Measurements from ENCODE around the gene PPM1H.
"Not testable (repeated sequence)": the region's sequence is repeated elsewhere in the genome, so short reads cannot be mapped to it uniquely, and the experiment has no call there.

GRCh38 chr12:62879228-62879627, 55.7 kb downstream of the PPM1H start:
- TF ChIP-seq CTCF (IDR thresholded peaks at IDR 0.05); YY1 (IDR thresholded peaks at IDR 0.05; ENCODE audit: low read depth); EZH2phosphoT487 (IDR thresholded peaks at IDR 0.05; ENCODE audit: borderline replicate concordance, low read depth); MAX (IDR thresholded peaks at IDR 0.05; ENCODE audit: low read depth); RCOR1 (IDR thresholded peaks at IDR 0.05; ENCODE audit: low read length); TAF1 (IDR thresholded peaks at IDR 0.05; ENCODE audit: borderline replicate concordance, low read depth, low read length); GATA2 (CRISPR knock-in tag; IDR thresholded peaks at IDR 0.05); USF2 (IDR thresholded peaks at IDR 0.05; ENCODE audit: borderline replicate concordance, low read depth, low read length); CHD2 (IDR thresholded peaks at IDR 0.05; ENCODE audit: low read length, partially characterized antibody); EP300 (IDR thresholded peaks at IDR 0.05; ENCODE audit: borderline replicate concordance in 1 of 2, low read depth in 1 of 2, low read length in 1 of 2); RAD21 (IDR thresholded peaks at IDR 0.05; ENCODE audit: low read length); POLR2AphosphoS5 (IDR thresholded peaks at IDR 0.05; ENCODE audit: low read depth, low read length); RXRA (IDR thresholded peaks at IDR 0.05; ENCODE audit: borderline replicate concordance, low read depth); FOXM1 (IDR thresholded peaks at IDR 0.05; ENCODE audit: low read depth): not testable (repeated sequence)
